HEK293 (cell line): ENCODE results near the gene RYR2.
A peak's percentile ranks its signal among the peaks of the same experiment; 100 is the strongest.

Experiments
- AEBP2 ChIP-seq: fragments of 450-650 bp; formaldehyde crosslinking; IDR thresholded peaks from 2 replicates; pipeline ENCODE4 v1.5.1; 2016; ENCODE audit warnings: missing biosample characterization, missing genetic modification characterization, borderline replicate concordance
- GLI2 ChIP-seq: fragments of 450-650 bp; formaldehyde crosslinking; IDR thresholded peaks from 2 replicates; pipeline ENCODE4; 2017; ENCODE audit warnings: missing biosample characterization, missing genetic modification characterization, low read depth, borderline replicate concordance
- HIC1 ChIP-seq: fragments of 450-650 bp; formaldehyde crosslinking; IDR thresholded peaks from 2 replicates; pipeline ENCODE4 v1.5.1; 2016; ENCODE audit warnings: missing biosample characterization, missing genetic modification characterization
- HOXA7 ChIP-seq: sonication (generic); formaldehyde crosslinking; IDR thresholded peaks from 2 replicates; pipeline ENCODE4 v1.8.1; 2022; ENCODE audit warnings: missing genetic modification reagents, borderline replicate concordance
- KLF9 ChIP-seq: fragments of 450-650 bp; formaldehyde crosslinking; IDR thresholded peaks from 2 replicates; pipeline ENCODE4 v1.5.1; 2016; ENCODE audit warnings: missing biosample characterization, missing genetic modification characterization, low read depth
- MYNN ChIP-seq: fragments of 450-650 bp; formaldehyde crosslinking; IDR thresholded peaks from 2 replicates; pipeline ENCODE4 v1.5.1; 2016; ENCODE audit warnings: missing biosample characterization, missing genetic modification characterization, borderline replicate concordance
- PRDM4 ChIP-seq: fragments of 450-650 bp; formaldehyde crosslinking; IDR thresholded peaks from 2 replicates; pipeline ENCODE4 v1.5.1; 2017; ENCODE audit warnings: missing biosample characterization, missing genetic modification characterization
- ZBTB21 ChIP-seq: fragments of 450-650 bp; formaldehyde crosslinking; IDR thresholded peaks from 2 replicates; pipeline ENCODE4 v1.5.1; 2017; ENCODE audit warnings: missing biosample characterization, missing genetic modification characterization
- ZBTB7A ChIP-seq: fragments of 450-650 bp; formaldehyde crosslinking; IDR thresholded peaks from 2 replicates; pipeline ENCODE4 v1.5.1; 2016; ENCODE audit warnings: low read depth, missing biosample characterization, missing genetic modification characterization
- ZEB2 ChIP-seq: fragments of 450-650 bp; formaldehyde crosslinking; IDR thresholded peaks from 2 replicates; pipeline ENCODE4 v1.5.1; 2016; ENCODE audit warnings: missing biosample characterization, missing genetic modification characterization
- ZFP69B ChIP-seq: fragments of 450-650 bp; formaldehyde crosslinking; IDR thresholded peaks from 2 replicates; pipeline ENCODE4 v1.5.1; 2016; ENCODE audit warnings: missing biosample characterization, missing genetic modification characterization
- ZNF146 ChIP-seq: fragments of 450-650 bp; formaldehyde crosslinking; IDR thresholded peaks from 2 replicates; pipeline ENCODE4 v1.5.1; 2016; ENCODE audit warnings: missing biosample characterization, missing genetic modification characterization
- ZNF155 ChIP-seq: fragments of 450-650 bp; formaldehyde crosslinking; IDR thresholded peaks from 2 replicates; pipeline ENCODE4 v1.5.1; 2016; ENCODE audit warnings: missing biosample characterization, missing genetic modification characterization
- ZNF169 ChIP-seq: fragments of 450-650 bp; formaldehyde crosslinking; IDR thresholded peaks from 2 replicates; pipeline ENCODE4 v1.5.1; 2016; ENCODE audit warnings: missing biosample characterization, missing genetic modification characterization
- ZNF174 ChIP-seq: fragments of 450-650 bp; formaldehyde crosslinking; IDR thresholded peaks from 2 replicates; pipeline ENCODE4 v1.5.0; 2017; ENCODE audit warnings: missing biosample characterization, mild to moderate bottlenecking, missing genetic modification characterization
- ZNF175 ChIP-seq: fragments of 450-650 bp; formaldehyde crosslinking; IDR thresholded peaks from 2 replicates; pipeline ENCODE4 v1.5.1; 2016; ENCODE audit warnings: missing biosample characterization, missing genetic modification characterization
- ZNF221 ChIP-seq: fragments of 450-650 bp; formaldehyde crosslinking; IDR thresholded peaks from 2 replicates; pipeline ENCODE4 v1.5.1; 2017; ENCODE audit warnings: missing biosample characterization, missing genetic modification characterization, borderline replicate concordance
- ZNF24 ChIP-seq: fragments of 450-650 bp; formaldehyde crosslinking; IDR thresholded peaks from 2 replicates; pipeline ENCODE4 v1.5.1; 2016; ENCODE audit warnings: missing biosample characterization, missing genetic modification characterization
- ZNF266 ChIP-seq: fragments of 450-650 bp; formaldehyde crosslinking; IDR thresholded peaks from 2 replicates; pipeline ENCODE4 v1.5.1; 2016; ENCODE audit warnings: missing biosample characterization, missing genetic modification characterization, low read depth
- ZNF341 ChIP-seq: fragments of 450-650 bp; formaldehyde crosslinking; IDR thresholded peaks from 2 replicates; pipeline ENCODE4; 2016; ENCODE audit warnings: low read depth, missing biosample characterization, missing genetic modification characterization
- ZNF391 ChIP-seq: fragments of 450-650 bp; formaldehyde crosslinking; IDR thresholded peaks from 2 replicates; pipeline ENCODE4 v1.5.1; 2016; ENCODE audit warnings: low read depth, missing biosample characterization, missing genetic modification characterization, borderline replicate concordance
- ZNF426 ChIP-seq: fragments of 450-650 bp; formaldehyde crosslinking; IDR thresholded peaks from 2 replicates; pipeline ENCODE4 v1.5.1; 2017; ENCODE audit warnings: missing biosample characterization, missing genetic modification characterization, mild to moderate bottlenecking, inconsistent platforms, moderate library complexity
- ZNF510 ChIP-seq: fragments of 450-650 bp; formaldehyde crosslinking; IDR thresholded peaks from 2 replicates; pipeline ENCODE4 v1.5.1; 2018; ENCODE audit warnings: mild to moderate bottlenecking, missing genetic modification characterization, missing biosample characterization; ENCODE audit not compliant: insufficient replicate concordance
- ZNF518A ChIP-seq: fragments of 450-650 bp; formaldehyde crosslinking; conservative IDR thresholded peaks from 2 replicates; pipeline ENCODE4 v1.5.1; 2016; ENCODE audit warnings: low read depth, missing biosample characterization, missing genetic modification characterization
- ZNF558 ChIP-seq: fragments of 450-650 bp; formaldehyde crosslinking; IDR thresholded peaks from 2 replicates; pipeline ENCODE4 v1.5.1; 2016; ENCODE audit warnings: missing biosample characterization, missing genetic modification characterization
- ZNF629 ChIP-seq: fragments of 450-650 bp; formaldehyde crosslinking; IDR thresholded peaks from 2 replicates; pipeline ENCODE4 v1.5.1; 2017; ENCODE audit warnings: missing biosample characterization, missing genetic modification characterization
- ZNF664 ChIP-seq: fragments of 450-650 bp; formaldehyde crosslinking; IDR thresholded peaks from 2 replicates; pipeline ENCODE4 v1.5.1; 2016; ENCODE audit warnings: missing biosample characterization, missing genetic modification characterization
- ZNF785 ChIP-seq: fragments of 450-650 bp; formaldehyde crosslinking; IDR thresholded peaks from 2 replicates; pipeline ENCODE4 v1.5.1; 2016; ENCODE audit warnings: missing biosample characterization, missing genetic modification characterization
- ZNF791 ChIP-seq: fragments of 450-650 bp; formaldehyde crosslinking; IDR thresholded peaks from 2 replicates; pipeline ENCODE4 v1.5.1; 2016; ENCODE audit warnings: missing biosample characterization, missing genetic modification characterization
- ZXDB ChIP-seq: fragments of 450-650 bp; formaldehyde crosslinking; IDR thresholded peaks from 2 replicates; pipeline ENCODE4 v1.5.1; 2016; ENCODE audit warnings: missing biosample characterization, missing genetic modification characterization

The RYR2 gene

GRCh38 chr1:237181743-237182317 lies 139.8 kb downstream of the RYR2 start (continued):
- peak; percentile 77 for TF ChIP-seq ZNF558 (tag by site-specific recombination)
- TF ChIP-seq HIC1 (tag by site-specific recombination), result no peak
- TF ChIP-seq ZNF518A (tag by site-specific recombination), result peak; percentile 90
- peak; percentile 47; the same call in 1 of the 2 replicates for TF ChIP-seq ZNF791 (tag by site-specific recombination)
- TF ChIP-seq ZNF785, result 0 out of 2 replicates have a peak, but pooled peaks have one; percentile 32
- peak; percentile 31; the same call in 1 of the 2 replicates for TF ChIP-seq GLI2 (tag by site-specific recombination)
- peak; percentile 78 for TF ChIP-seq ZNF266
- no peak for TF ChIP-seq KLF9 (tag by site-specific recombination)
- peak; percentile 33; the same call in 1 of the 2 replicates for TF ChIP-seq ZNF221
- no peak for TF ChIP-seq ZFP69B (tag by site-specific recombination)
- TF ChIP-seq HOXA7 (CRISPR knock-in tag), result no peak
- no peak for TF ChIP-seq ZNF146 (tag by site-specific recombination)
- TF ChIP-seq ZNF24 (tag by site-specific recombination), result no peak
- 0 out of 2 replicates have a peak, but pooled peaks have one; percentile 44 for TF ChIP-seq AEBP2 (tag by site-specific recombination)
- TF ChIP-seq ZEB2 (tag by site-specific recombination), result no peak
- TF ChIP-seq ZNF155 (tag by site-specific recombination), result no peak
- peak; percentile 78 for TF ChIP-seq ZNF426 (tag by site-specific recombination)
- 0 out of 2 replicates have a peak, but pooled peaks have one; percentile 30 for TF ChIP-seq MYNN
- TF ChIP-seq ZNF664 (tag by site-specific recombination), result peak; percentile 65; the same call in 1 of the 2 replicates
- TF ChIP-seq ZNF175 (tag by site-specific recombination), result no peak
- TF ChIP-seq ZBTB21 (tag by site-specific recombination), result no peak
- no peak for TF ChIP-seq ZBTB7A (tag by site-specific recombination)
- TF ChIP-seq ZNF391 (tag by site-specific recombination), result no peak
- peak; percentile 59; the same call in 1 of the 2 replicates for TF ChIP-seq ZXDB
- TF ChIP-seq ZNF510 (tag by site-specific recombination), result peak; percentile 79
- no peak for TF ChIP-seq ZNF169
- TF ChIP-seq ZNF629, result peak; percentile 37; the same call in 1 of the 2 replicates
- TF ChIP-seq ZNF174 (tag by site-specific recombination), result no peak
- TF ChIP-seq PRDM4 (tag by site-specific recombination), result no peak
- TF ChIP-seq ZNF341 (tag by site-specific recombination), result 0 out of 2 replicates have a peak, but pooled peaks have one; percentile 14
